Loucy (cell line): ENCODE measurements around the gene DACH1.

Experiments
- CTCF ChIP-seq: fragments of 200-600 bp; sonication (generic); conservative IDR thresholded peaks from 2 replicates; pipeline ENCODE4 v1.5.1; 2014; ENCODE audit warnings: mild to moderate bottlenecking, antibody characterized with exemption, low read length
- EZH2phosphoT487 ChIP-seq: fragments of 200-600 bp; IDR thresholded peaks from 2 replicates; pipeline ENCODE4 v1.6.1; 2018; ENCODE audit warnings: antibody characterized with exemption, mild to moderate bottlenecking, moderate library complexity, borderline replicate concordance

- TF ChIP-seq CTCF (no peak), EZH2phosphoT487 (no peak)
Observed at GRCh38 chr13:71437704-71438103, 429.3 kb downstream of the DACH1 start.
